SU-DHL-6 (cell line): Measurements from ENCODE around the gene PKLR.
A peak's percentile ranks its signal among the peaks of the same experiment; 100 is the strongest.

Source experiments
- H2AFZ ChIP-seq: fragments of 200-600 bp; sonication (generic); 2 replicates; pipeline ENCODE4 v1.6.1; 2014; ENCODE audit warnings: low read depth, mild to moderate bottlenecking, moderate library complexity, mixed read lengths, antibody characterized with exemption, low read length; ENCODE audit not compliant: severe bottlenecking
- H3F3A ChIP-seq: fragments of 200-600 bp; shearing (Covaris generic); 2 replicates; pipeline ENCODE4 v1.6.0; 2016; ENCODE audit warnings: antibody characterized with exemption, mild to moderate bottlenecking; ENCODE audit not compliant: insufficient read depth
- H3K27ac ChIP-seq: fragments of 200-600 bp; sonication (generic); 2 replicates; pipeline ENCODE4 v1.5.1; 2016; ENCODE audit warnings: low read depth, mild to moderate bottlenecking, low read length, moderate library complexity, mixed read lengths
- H3K27me3 ChIP-seq: fragments of 200-600 bp; sonication (generic), shearing (Covaris generic); 2 replicates; pipeline ENCODE4 v1.6.0; 2014; ENCODE audit warnings: mild to moderate bottlenecking, low read length
- H3K36me3 ChIP-seq: fragments of 200-600 bp; sonication (generic); 2 replicates; pipeline ENCODE4 v1.6.1; 2014; ENCODE audit warnings: mild to moderate bottlenecking, low read length, mixed read lengths
- H3K4me2 ChIP-seq: fragments of 300-600, 200-600 bp; shearing (Covaris generic), sonication (generic); 2 replicates; pipeline ENCODE4 v1.6.0; 2014; ENCODE audit warnings: low read length, low read depth, mild to moderate bottlenecking; ENCODE audit not compliant: poor library complexity, severe bottlenecking
- H3K4me3 ChIP-seq: fragments of 200-600 bp; sonication (generic); 2 replicates; pipeline ENCODE4 v1.5.1; 2014; ENCODE audit warnings: antibody characterized with exemption, low read length, mild to moderate bottlenecking, mixed read lengths; ENCODE audit not compliant: insufficient read depth, poor library complexity, severe bottlenecking
- H3K79me2 ChIP-seq: fragments of 200-600 bp; sonication (generic); 2 replicates; pipeline ENCODE4 v1.6.1; 2014; ENCODE audit warnings: mild to moderate bottlenecking, low read length, moderate library complexity; ENCODE audit not compliant: insufficient read depth
- H3K9ac ChIP-seq: fragments of 200-600 bp; sonication (generic); 2 replicates; pipeline ENCODE4 v1.7.0; 2014; ENCODE audit warnings: mild to moderate bottlenecking, low read length
- H3K9me2 ChIP-seq: fragments of 200-600 bp; sonication (generic); replicated peaks from 2 replicates; pipeline ENCODE4 v1.6.1; 2014; ENCODE audit warnings: low read length; ENCODE audit not compliant: insufficient read depth
- H3K9me3 ChIP-seq: fragments of 200-600 bp; sonication (generic); 2 replicates; pipeline ENCODE4 v1.6.1; 2014; ENCODE audit warnings: low read length, mixed read lengths; ENCODE audit not compliant: insufficient read depth
- H4K20me1 ChIP-seq: fragments of 200-600 bp; sonication (generic); 2 replicates; pipeline ENCODE4 v1.6.1; 2014; ENCODE audit warnings: low read depth, mild to moderate bottlenecking, antibody characterized with exemption, low read length, moderate library complexity, mixed read lengths
- CTCF ChIP-seq: fragments of 200-600 bp; sonication (generic); IDR thresholded peaks from one replicate; pipeline ENCODE4 v1.5.1; 2017; ENCODE audit warnings: antibody characterized with exemption, mild to moderate bottlenecking, low read length, moderate library complexity; ENCODE audit not compliant: insufficient read depth, poor library complexity, severe bottlenecking
- EZH2phosphoT487 ChIP-seq: fragments of 200-600 bp; sonication (generic), shearing (Covaris generic); conservative IDR thresholded peaks from 2 replicates; pipeline ENCODE4 v1.6.1; 2018; ENCODE audit warnings: mild to moderate bottlenecking, antibody characterized with exemption, low read length, moderate library complexity, mixed read lengths

PKLR gene

GRCh38 chr1:155261493-155261851 lies 39.8 kb downstream of the PKLR start:
- peak overlapping the region; percentile 57 for H2AFZ ChIP-seq
- H3K9me3 ChIP-seq = no peaks in the 10 kb centered on the region
- peak overlapping the region; percentile 76 for H3K4me2 ChIP-seq
- peaks cover 29% of the 10 kb centered on the region for H3F3A ChIP-seq
- H3K79me2 ChIP-seq = peaks cover 19% of the 10 kb centered on the region
- peak overlapping the region; percentile 68 for H3K4me3 ChIP-seq
- TF ChIP-seq CTCF (no peak), EZH2phosphoT487 (no peak)
- H3K9ac ChIP-seq = peak overlapping the region; percentile 85
- no peaks in the 10 kb centered on the region for H3K27me3 ChIP-seq
- H3K9me2 ChIP-seq = no peaks in the 10 kb centered on the region
- H3K27ac ChIP-seq = peak overlapping the region; percentile 53; the same call in 1 of the 2 replicates
- H3K36me3 ChIP-seq = peaks cover 7% of the 10 kb centered on the region; the same call in 1 of the 2 replicates
- H4K20me1 ChIP-seq = no peaks in the 10 kb centered on the region

DNA sequence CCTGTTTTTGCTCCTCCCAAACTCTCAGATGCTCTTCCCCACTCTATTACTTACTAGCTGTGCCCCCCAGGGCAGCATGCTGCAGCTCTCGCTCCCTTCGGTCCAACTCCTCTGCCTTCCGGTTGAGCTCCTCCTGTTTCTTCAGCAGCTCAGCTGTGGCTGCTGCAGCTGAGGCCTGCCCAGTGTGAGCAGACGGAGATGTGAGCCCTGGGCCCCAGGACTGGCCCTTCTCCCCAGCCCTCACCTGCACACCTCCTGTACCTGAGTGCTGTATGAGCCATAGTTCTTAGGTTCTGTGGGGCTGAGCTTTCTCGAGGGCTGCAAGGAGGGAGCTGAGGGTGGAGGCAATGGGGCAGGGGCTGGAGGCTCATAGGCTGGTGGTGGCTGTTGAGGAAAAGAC lies 41.0 kb downstream of the PKLR start:
- H3K4me2 ChIP-seq = peak overlapping the region; percentile 76

DNA sequence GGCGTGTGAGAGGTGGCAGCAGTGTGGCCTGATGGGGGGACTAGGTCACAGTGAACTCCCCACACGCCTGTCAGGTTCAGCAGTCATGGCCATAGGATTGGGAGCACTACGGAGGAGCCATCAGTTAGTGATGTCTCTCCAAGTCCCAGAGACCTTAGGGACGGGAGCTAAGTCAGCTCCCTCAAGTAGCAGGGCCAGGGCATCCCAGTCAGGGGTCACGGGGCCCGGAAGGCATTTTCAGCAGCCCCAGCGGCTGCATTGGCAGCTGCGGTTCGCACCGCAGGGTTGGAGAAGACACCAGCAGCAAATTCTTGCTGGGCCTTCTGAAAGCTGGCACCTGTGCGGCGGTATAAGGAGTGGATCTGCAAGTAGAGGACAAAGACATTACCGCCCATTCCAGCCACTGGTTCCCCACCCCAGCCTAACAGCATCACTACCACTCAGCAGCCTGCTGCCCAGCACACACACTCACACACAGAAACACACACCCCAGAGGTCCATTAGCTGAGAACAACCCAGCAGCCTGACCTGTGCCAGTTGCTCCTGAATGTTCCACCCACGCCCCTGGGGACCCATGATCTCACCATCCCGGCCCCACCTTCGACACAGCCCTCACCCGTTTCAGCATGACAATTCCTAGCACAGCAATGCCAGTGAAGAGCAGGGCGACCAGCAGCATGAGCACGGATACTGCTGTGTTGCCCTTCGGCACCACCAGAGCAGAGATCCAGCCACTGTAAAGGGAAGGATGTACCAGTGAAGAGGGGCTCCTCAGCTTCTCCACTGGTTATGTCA lies 45.0 kb downstream of the PKLR start:
- Histone ChIP-seq H3K79me2 (peaks cover 12% of the 10 kb centered on the region), H3K9ac (no peak overlapping the region), H3F3A (peaks cover 10% of the 10 kb centered on the region; the same call in 1 of the 2 replicates), H3K36me3 (no peaks in the 10 kb centered on the region), H4K20me1 (no peaks in the 10 kb centered on the region), H3K9me2 (no peaks in the 10 kb centered on the region), H3K4me2 (no peak overlapping the region), H3K27ac (no peak overlapping the region), H3K9me3 (no peaks in the 10 kb centered on the region), H3K4me3 (no peak overlapping the region), H3K27me3 (no peaks in the 10 kb centered on the region), H2AFZ (no peak overlapping the region)
- TF ChIP-seq EZH2phosphoT487 (no peak), CTCF (no peak)

More for the DNA sequence above, 41.0 kb downstream of the PKLR start:
- Histone ChIP-seq H3K27me3 (no peaks in the 10 kb centered on the region), H3K36me3 (no peaks in the 10 kb centered on the region), H3K27ac (no peak overlapping the region), H3K79me2 (peaks cover 19% of the 10 kb centered on the region), H3F3A (peaks cover 24% of the 10 kb centered on the region), H3K9me3 (no peaks in the 10 kb centered on the region), H3K4me3 (no peak overlapping the region), H2AFZ (no peak overlapping the region), H3K9ac (peak overlapping the region; percentile 85; the same call in 1 of the 2 replicates), H4K20me1 (no peaks in the 10 kb centered on the region), H3K9me2 (no peaks in the 10 kb centered on the region)
- TF ChIP-seq CTCF = no peak
- TF ChIP-seq EZH2phosphoT487 = no peak
